ENCODE measurements around the gene SMAD9. TPM values are rescaled to one million over a fixed set of nuclear protein-coding genes. Genes with fewer than 3 reads are reported as not detected.
"Not testable (repeated sequence)": the region's sequence is repeated elsewhere in the genome, so short reads cannot be mapped to it uniquely, and the experiment has no call there.

SMAD9 gene
- total RNA-seq, 2 experiments from 2014 or later: 0.05 TPM; not detected in 1

GRCh38 chr13:36905944-36906343 lies 14.1 kb downstream of the SMAD9 start:
- no peaks in the 10 kb centered on the region for H3K36me3 Mint-ChIP-seq (ENCODE audit: low read depth)
- CTCF ChIA-PET: no interaction called here
- H3K4me3 Mint-ChIP-seq: no peak overlapping the region
- no peaks in the 10 kb centered on the region for H3K9me3 Mint-ChIP-seq
- peaks cover 22% of the 10 kb centered on the region for H3K27me3 Mint-ChIP-seq (ENCODE audit: low read depth)
- intact Hi-C loops (cut with micrococcal nuclease): no loop called here
- H3K4me1 Mint-ChIP-seq (ENCODE audit: low read depth): no peaks in the 10 kb centered on the region
- H3K27ac Mint-ChIP-seq: no peak overlapping the region
- no peak for DNase-seq

GRCh38 chr13:36903925-36904595 lies 16.0 kb downstream of the SMAD9 start:
- peaks cover 22% of the 10 kb centered on the region for H3K27me3 Mint-ChIP-seq (ENCODE audit: low read depth)
- H3K4me3 Mint-ChIP-seq: no peak overlapping the region
- intact Hi-C loops (cut with micrococcal nuclease): no loop called here
- CTCF ChIA-PET: no interaction called here
- H3K36me3 Mint-ChIP-seq (ENCODE audit: low read depth): no peaks in the 10 kb centered on the region
- no peaks in the 10 kb centered on the region for H3K4me1 Mint-ChIP-seq (ENCODE audit: low read depth)
- no peak overlapping the region for H3K27ac Mint-ChIP-seq
- no peak for DNase-seq
- no peaks in the 10 kb centered on the region for H3K9me3 Mint-ChIP-seq

- Mint-ChIP-seq H3K9me3 (no peaks in the 10 kb centered on the region), H3K4me1 (ENCODE audit: low read depth) (no peaks in the 10 kb centered on the region), H3K36me3 (ENCODE audit: low read depth) (no peaks in the 10 kb centered on the region), H3K27me3 (ENCODE audit: low read depth) (peaks cover 16% of the 10 kb centered on the region), H3K27ac (no peak overlapping the region), H3K4me3 (no peak overlapping the region)
- CTCF ChIA-PET: no interaction called here
- DNase-seq: no peak
- intact Hi-C loops (cut with micrococcal nuclease): no loop called here
Measured at GRCh38 chr13:36897054-36897616, 22.9 kb downstream of the SMAD9 start.

GRCh38 chr13:36891752-36892151 lies 28.3 kb downstream of the SMAD9 start:
- intact Hi-C loops (cut with micrococcal nuclease): no loop called here
- Mint-ChIP-seq H3K27me3 (ENCODE audit: low read depth) (peaks cover 23% of the 10 kb centered on the region), H3K27ac (no peak overlapping the region), H3K9me3 (no peaks in the 10 kb centered on the region), H3K4me3 (no peak overlapping the region), H3K4me1 (ENCODE audit: low read depth) (no peaks in the 10 kb centered on the region), H3K36me3 (ENCODE audit: low read depth) (no peaks in the 10 kb centered on the region)
- DNase-seq: no peak
- CTCF ChIA-PET: no interaction called here

- no peak overlapping the region for H3K27ac Mint-ChIP-seq
- H3K27me3 Mint-ChIP-seq (ENCODE audit: low read depth): peaks cover 13% of the 10 kb centered on the region
- CTCF ChIA-PET: no interaction called here
- no peaks in the 10 kb centered on the region for H3K4me1 Mint-ChIP-seq (ENCODE audit: low read depth)
- no peaks in the 10 kb centered on the region for H3K9me3 Mint-ChIP-seq
- H3K4me3 Mint-ChIP-seq: no peak overlapping the region
- DNase-seq: no peak
- intact Hi-C loops (cut with micrococcal nuclease): no loop called here
- no peaks in the 10 kb centered on the region for H3K36me3 Mint-ChIP-seq (ENCODE audit: low read depth)
Measured at GRCh38 chr13:36888645-36889044, 31.4 kb downstream of the SMAD9 start.

GRCh38 chr13:36887758-36888521 lies 32.1 kb downstream of the SMAD9 start:
- Mint-ChIP-seq H3K9me3 (no peaks in the 10 kb centered on the region), H3K4me3 (no peak overlapping the region), H3K27me3 (ENCODE audit: low read depth) (peaks cover 13% of the 10 kb centered on the region), H3K27ac (no peak overlapping the region), H3K36me3 (ENCODE audit: low read depth) (no peaks in the 10 kb centered on the region), H3K4me1 (ENCODE audit: low read depth) (no peaks in the 10 kb centered on the region)
- intact Hi-C loops (cut with micrococcal nuclease): no loop called here
- no peak for DNase-seq
- CTCF ChIA-PET: no interaction called here

GRCh38 chr13:36885901-36886300 lies 34.1 kb downstream of the SMAD9 start:
- no peak overlapping the region for H3K27ac Mint-ChIP-seq
- intact Hi-C loops (cut with micrococcal nuclease): no loop called here
- H3K36me3 Mint-ChIP-seq (ENCODE audit: low read depth): no peaks in the 10 kb centered on the region
- peaks cover 13% of the 10 kb centered on the region for H3K27me3 Mint-ChIP-seq (ENCODE audit: low read depth)
- H3K4me1 Mint-ChIP-seq (ENCODE audit: low read depth): no peaks in the 10 kb centered on the region
- H3K4me3 Mint-ChIP-seq: no peak overlapping the region
- no peak for DNase-seq
- CTCF ChIA-PET: interaction anchor here (1.3 kb wide), 1 partner anchor 37 kb away, joined by 3 read pairs; no protein-coding TSS in a partner anchor
- H3K9me3 Mint-ChIP-seq: no peaks in the 10 kb centered on the region

- intact Hi-C loops (cut with micrococcal nuclease): no loop called here
- Mint-ChIP-seq H3K9me3 (no peaks in the 10 kb centered on the region), H3K27me3 (ENCODE audit: low read depth) (peaks cover 10% of the 10 kb centered on the region), H3K36me3 (ENCODE audit: low read depth) (no peaks in the 10 kb centered on the region), H3K4me1 (ENCODE audit: low read depth) (no peaks in the 10 kb centered on the region), H3K27ac (no peak overlapping the region), H3K4me3 (no peak overlapping the region)
- CTCF ChIA-PET: no interaction called here
- no peak for DNase-seq
Measured at GRCh38 chr13:36884235-36884634, 35.8 kb downstream of the SMAD9 start.

- no peak overlapping the region for H3K27ac Mint-ChIP-seq
- CTCF ChIA-PET: no interaction called here
- peaks cover 10% of the 10 kb centered on the region for H3K27me3 Mint-ChIP-seq (ENCODE audit: low read depth)
- no peak for DNase-seq
- intact Hi-C loops (cut with micrococcal nuclease): no loop called here
- H3K4me1 Mint-ChIP-seq (ENCODE audit: low read depth): no peaks in the 10 kb centered on the region
- H3K4me3 Mint-ChIP-seq: no peak overlapping the region
- no peaks in the 10 kb centered on the region for H3K36me3 Mint-ChIP-seq (ENCODE audit: low read depth)
- H3K9me3 Mint-ChIP-seq: no peaks in the 10 kb centered on the region
Measured at GRCh38 chr13:36883824-36884223, 36.2 kb downstream of the SMAD9 start.

GRCh38 chr13:36883392-36883791 lies 36.6 kb downstream of the SMAD9 start:
- CTCF ChIA-PET; DNase-seq; H3K36me3 Mint-ChIP-seq (ENCODE audit: low read depth); H3K4me3 Mint-ChIP-seq; H3K9me3 Mint-ChIP-seq; H3K4me1 Mint-ChIP-seq (ENCODE audit: low read depth); intact Hi-C loops (cut with micrococcal nuclease); H3K27ac Mint-ChIP-seq: not testable (repeated sequence)
- peaks cover 13% of the 10 kb centered on the region for H3K27me3 Mint-ChIP-seq (ENCODE audit: low read depth)

- CTCF ChIA-PET: no interaction called here
- H3K4me1 Mint-ChIP-seq (ENCODE audit: low read depth): no peaks in the 10 kb centered on the region
- no peak overlapping the region for H3K27ac Mint-ChIP-seq
- H3K4me3 Mint-ChIP-seq: no peak overlapping the region
- H3K9me3 Mint-ChIP-seq: no peaks in the 10 kb centered on the region
- H3K36me3 Mint-ChIP-seq (ENCODE audit: low read depth): no peaks in the 10 kb centered on the region
- DNase-seq: no peak
- intact Hi-C loops (cut with micrococcal nuclease): no loop called here
- peaks cover 13% of the 10 kb centered on the region for H3K27me3 Mint-ChIP-seq (ENCODE audit: low read depth)
Measured at GRCh38 chr13:36882829-36883390, 37.1 kb downstream of the SMAD9 start.

GRCh38 chr13:36880961-36881360 lies 39.1 kb downstream of the SMAD9 start:
- Mint-ChIP-seq H3K27me3 (ENCODE audit: low read depth) (peaks cover 7% of the 10 kb centered on the region), H3K4me3 (no peak overlapping the region), H3K4me1 (ENCODE audit: low read depth) (no peaks in the 10 kb centered on the region), H3K27ac (no peak overlapping the region), H3K36me3 (ENCODE audit: low read depth) (no peaks in the 10 kb centered on the region), H3K9me3 (no peaks in the 10 kb centered on the region)
- intact Hi-C loops (cut with micrococcal nuclease): no loop called here
- CTCF ChIA-PET: interaction anchor here (1.0 kb wide), 1 partner anchor 10 kb away, joined by 3 read pairs; no protein-coding TSS in a partner anchor
- DNase-seq: no peak

Measured in activated naive CD4-positive, alpha-beta T cell treated with anti-CD3 and anti-CD28 coated beads for 36 hours (primary cell).